NCI-H1436 (cell line): ENCODE measurements around the gene BNIP2.

Source experiments
- DNase-seq: peaks from one replicate; lab custom pipeline; 2025; lab: John Stamatoyannopoulos, UW

Gene BNIP2

DNA sequence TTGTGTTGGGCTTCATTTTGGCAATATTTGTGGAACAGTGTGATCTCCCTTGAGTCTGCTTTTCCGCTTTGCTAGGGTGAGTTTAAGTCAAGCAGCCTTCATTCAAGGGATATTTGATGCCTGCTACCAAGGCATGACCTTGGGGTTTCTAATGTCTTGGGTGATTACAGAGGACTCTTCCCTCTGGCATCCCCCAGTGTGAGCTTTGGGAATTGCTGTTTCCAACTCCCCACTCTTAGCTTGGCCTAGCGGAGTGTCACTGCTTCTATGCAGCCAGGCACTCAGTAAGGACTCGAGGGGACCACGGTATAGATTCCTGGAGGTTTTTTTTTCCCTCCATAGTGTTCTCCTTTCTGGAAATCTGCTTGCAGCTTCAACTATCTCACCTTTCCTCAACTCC is 56.4 kb downstream of the BNIP2 start:
- no peak for DNase-seq

DNA sequence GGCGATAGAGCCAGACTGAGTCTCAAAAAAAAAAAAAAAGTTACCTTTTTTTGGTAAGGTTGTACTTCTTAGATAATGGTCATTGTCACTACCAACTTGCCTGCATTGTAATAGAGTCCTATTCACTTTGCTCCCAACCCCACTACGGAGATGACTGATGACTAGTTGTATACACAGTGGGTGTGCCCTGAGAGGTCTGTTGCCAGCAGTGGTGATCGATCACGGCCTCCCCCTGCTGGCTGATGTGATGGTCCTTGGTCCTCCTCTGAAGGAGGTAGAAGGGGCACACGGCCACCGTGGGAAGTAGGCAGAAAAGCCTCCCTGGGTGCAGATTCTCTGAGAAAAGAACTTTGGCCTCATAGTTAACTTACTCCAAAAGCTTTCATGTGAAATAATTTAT is 66.8 kb downstream of the BNIP2 start:
- peak; percentile 7 for DNase-seq

DNA sequence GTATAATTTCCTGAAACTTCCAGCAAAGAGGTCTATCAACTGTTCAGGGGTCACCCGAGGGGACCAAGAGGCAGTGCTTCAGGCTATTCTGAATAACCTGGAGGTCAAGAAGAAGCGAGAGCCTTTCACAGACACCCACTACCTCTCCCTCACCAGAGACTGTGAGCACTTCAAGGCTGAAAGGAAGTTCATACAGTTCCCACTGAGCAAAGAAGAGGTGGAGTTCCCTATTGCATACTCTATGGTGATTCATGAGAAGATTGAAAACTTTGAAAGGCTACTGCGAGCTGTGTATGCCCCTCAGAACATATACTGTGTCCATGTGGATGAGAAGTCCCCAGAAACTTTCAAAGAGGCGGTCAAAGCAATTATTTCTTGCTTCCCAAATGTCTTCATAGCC is 70.7 kb downstream of the BNIP2 start:
- DNase-seq: no peak

DNA sequence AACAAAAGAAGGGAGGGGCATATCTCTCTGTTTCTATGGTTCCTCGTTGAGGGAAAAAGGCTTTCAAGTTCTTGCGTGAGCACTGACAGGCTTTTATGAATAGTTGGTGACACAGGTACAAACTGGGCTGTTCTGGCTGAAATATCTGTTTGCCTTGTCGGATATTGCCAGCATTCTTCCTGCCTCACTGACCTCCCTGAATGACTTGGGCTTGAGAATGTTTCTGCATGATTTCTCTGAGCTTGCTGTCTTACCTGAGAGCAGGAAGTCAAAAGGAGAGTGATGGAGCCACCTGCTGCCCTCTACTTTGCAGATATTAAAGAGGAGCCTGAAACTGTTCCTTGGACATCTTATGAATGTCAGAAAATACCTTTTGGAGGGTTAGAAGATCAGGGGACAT is 72.7 kb downstream of the BNIP2 start:
- no peak for DNase-seq

GRCh38 chr15:59615661-59616060 is 73.5 kb downstream of the BNIP2 start:
- no peak for DNase-seq

GRCh38 chr15:59614153-59614552 is 75.0 kb downstream of the BNIP2 start:
- DNase-seq: no peak

- no peak for DNase-seq
Observed at GRCh38 chr15:59611276-59612260, 77.6 kb downstream of the BNIP2 start, which contains the start of gene GCNT3. GCNT3 (plus strand) TSS chr15:59611783; CDS start chr15:59618239, 6,456 bp downstream.

GRCh38 chr15:59609730-59610712 is 79.1 kb downstream of the BNIP2 start:
- DNase-seq: no peak
